HCT116 (cell line): ENCODE data around the gene UGT1A9. TPM values are rescaled to one million over a fixed set of nuclear protein-coding genes. Genes with fewer than 3 reads are reported as not detected.

Experiments
- ATAC-seq: fragments of 200-7000 bp; cut with Tn5 transposase; 2 replicates; pipeline ENCODE4 v1.9.1; 2020; ENCODE audit warnings: mild to moderate bottlenecking, moderate library complexity
- BruUV-seq: library from RNA; stranded (reverse); fragments of 400-500 nt; replicated peaks from 2 replicates; lab custom pipeline; 2021; lab: Mats Ljungman, UMichigan
- CTCF ChIA-PET: fragments of 300-600 bp; sonication (Branson Sonifier 250); formaldehyde crosslinking; loops from one replicate; lab custom pipeline; 2021; ENCODE audit warnings: antibody characterized with exemption; lab: Charles Lee
- POLR2A ChIA-PET: fragments of 300-600, 350-600 bp; sonication (Branson Sonifier 250); formaldehyde crosslinking; loops from one replicate; lab custom pipeline; 2021; ENCODE audit warnings: antibody characterized with exemption; lab: Charles Lee
- RAD21 ChIA-PET, 2 experiments: fragments of 300-600 bp; sonication (Branson Sonifier 250); formaldehyde crosslinking; loops; one replicate each; lab custom pipeline; 2023; ENCODE audit warnings: low total read pairs in 2 of 2; ENCODE audit not compliant: uncharacterized antibody in 2 of 2, unreplicated experiment in 2 of 2, low non-redundant PET in 1 of 2; lab: Charles Lee
- DNase-seq: peaks from one replicate; pipeline ENCODE4 v3.0.0-alpha.2; 2010; ENCODE audit warnings: low read depth, low spot score
- H2AFZ ChIP-seq: fragments of 200-600 bp; shearing (Covaris generic), sonication (generic); 2 replicates; pipeline ENCODE4 v1.6.1; 2017; ENCODE audit warnings: low read depth, mixed run types, mixed read lengths, antibody characterized with exemption, low read length; ENCODE audit not compliant: poor library complexity, severe bottlenecking
- H3K27ac ChIP-seq: 2 replicates; pipeline ENCODE4 v1.5.1; 2012; ENCODE audit warnings: low read depth, low read length
- H3K27me3 ChIP-seq: fragments of 200-600 bp; sonication (generic); 2 replicates; pipeline ENCODE4 v1.6.1; 2016; ENCODE audit warnings: mixed run types, low read length, mixed read lengths; ENCODE audit not compliant: insufficient read depth
- H3K36me3 ChIP-seq, 2 experiments: fragments of 200-500 bp in 1 of 2; fragments of 200-600 bp in 1 of 2; sonication (Bioruptor generic) in 1 of 2; sonication (generic) in 1 of 2; 2 replicates each; pipeline versions ENCODE4 v1.5.1 to v1.6.1; 2014 to 2016; ENCODE audit warnings: low read length in 2 of 2, inconsistent platforms in 1 of 2, mixed read lengths in 1 of 2, mixed run types in 1 of 2; ENCODE audit not compliant: insufficient read depth in 2 of 2, control insufficient read depth in 1 of 2
- H3K4me1 ChIP-seq, 2 experiments: fragments of 200-600 bp in 1 of 2; sonication (generic) in 1 of 2; 2 replicates each; pipeline versions ENCODE4 v1.5.1 to v1.6.1; 2012 to 2017; ENCODE audit warnings: low read length in 2 of 2, inconsistent platforms in 1 of 2, mild to moderate bottlenecking in 1 of 2, mixed read lengths in 1 of 2, mixed run types in 1 of 2, moderate library complexity in 1 of 2; ENCODE audit not compliant: insufficient read depth in 2 of 2, control insufficient read depth in 1 of 2
- H3K4me2 ChIP-seq: fragments of 200-600 bp; sonication (generic); 2 replicates; pipeline ENCODE4 v1.6.1; 2017; ENCODE audit warnings: mixed run types, low read length, mixed read lengths
- H3K4me3 ChIP-seq, 2 experiments: fragments of 200-600 bp in 1 of 2; sonication (generic) in 1 of 2; replicated peaks in 1 of 2; 2 replicates each; pipeline ENCODE4 v1.5.1; 2011 to 2016; ENCODE audit warnings: low read length in 2 of 2, control low read depth in 1 of 2, low read depth in 1 of 2, mild to moderate bottlenecking in 1 of 2, mixed read lengths in 1 of 2, mixed run types in 1 of 2
- H3K79me2 ChIP-seq: fragments of 200-600 bp; sonication (generic); 2 replicates; pipeline ENCODE4 v1.6.1; 2017; ENCODE audit warnings: mild to moderate bottlenecking, mixed run types, low read length, moderate library complexity, mixed read lengths; ENCODE audit not compliant: insufficient read depth
- H3K9ac ChIP-seq: fragments of 200-600 bp; sonication (generic); 2 replicates; pipeline ENCODE4 v1.6.1; 2016; ENCODE audit warnings: low read length, mixed read lengths
- H3K9me2 ChIP-seq: fragments of 200-600 bp; sonication (generic), shearing (Covaris generic); 2 replicates; pipeline ENCODE4 v1.6.1; 2017; ENCODE audit warnings: mixed run types, mild to moderate bottlenecking, moderate library complexity; ENCODE audit not compliant: insufficient read depth
- H3K9me3 ChIP-seq, 2 experiments: fragments of 200-500 bp in 1 of 2; fragments of 200-600 bp in 1 of 2; sonication (Bioruptor generic) in 1 of 2; sonication (generic) in 1 of 2; 2 replicates each; pipeline ENCODE4 v1.6.1; 2014 to 2017; ENCODE audit warnings: low read length in 2 of 2, mixed read lengths in 2 of 2, inconsistent platforms in 1 of 2, low read depth in 1 of 2, mild to moderate bottlenecking in 1 of 2, mixed run types in 1 of 2, moderate library complexity in 1 of 2; ENCODE audit not compliant: control insufficient read depth in 1 of 2, insufficient read depth in 1 of 2
- H4K20me1 ChIP-seq: fragments of 200-600 bp; sonication (generic), shearing (Covaris generic); 2 replicates; pipeline ENCODE4 v1.6.1; 2017; ENCODE audit warnings: mixed run types, mild to moderate bottlenecking, moderate library complexity; ENCODE audit not compliant: insufficient read depth
- ATF3 ChIP-seq: IDR thresholded peaks from 2 replicates; pipeline ENCODE4 v1.6.1; 2012
- CBX3 ChIP-seq: IDR thresholded peaks from 2 replicates; pipeline ENCODE4 v1.6.1; 2012; ENCODE audit warnings: low read depth
- CEBPB ChIP-seq: IDR thresholded peaks from 2 replicates; pipeline ENCODE4 v1.6.1; 2012; ENCODE audit warnings: low read depth
- CTCF ChIP-seq, 3 experiments: fragments of 200-600 bp in 1 of 3; sonication (generic) in 1 of 3; IDR thresholded peaks in 2 of 3; conservative IDR thresholded peaks in 1 of 3; 2 replicates each; pipeline ENCODE4 v1.5.1; 2012 to 2017; ENCODE audit warnings: low read depth in 2 of 3, low read length in 2 of 3, antibody characterized with exemption in 1 of 3, borderline replicate concordance in 1 of 3, control low read depth in 1 of 3, mild to moderate bottlenecking in 1 of 3, mixed read lengths in 1 of 3, mixed run types in 1 of 3, moderate library complexity in 1 of 3; ENCODE audit not compliant: insufficient read depth in 1 of 3
- EGR1 ChIP-seq: IDR thresholded peaks from 2 replicates; pipeline ENCODE4 v1.6.1; 2012; ENCODE audit warnings: low read depth
- ELF1 ChIP-seq: IDR thresholded peaks from 2 replicates; pipeline ENCODE4 v1.6.1; 2012; ENCODE audit warnings: low read depth, borderline replicate concordance
- EZH2 ChIP-seq: fragments of 200-600 bp; sonication (generic); IDR thresholded peaks from 2 replicates; pipeline ENCODE4 v1.6.1; 2017; ENCODE audit warnings: antibody characterized with exemption, mixed run types
- MAX ChIP-seq: IDR thresholded peaks from 2 replicates; pipeline ENCODE4 v1.6.1; 2012
- POLR2AphosphoS5 ChIP-seq: IDR thresholded peaks from 2 replicates; pipeline ENCODE4 v1.6.1; 2011; ENCODE audit warnings: mild to moderate bottlenecking, low read depth, low read length, moderate library complexity
- RAD21 ChIP-seq: IDR thresholded peaks from 2 replicates; pipeline ENCODE4 v1.6.1; 2012; ENCODE audit warnings: low read depth, mild to moderate bottlenecking
- REST ChIP-seq: IDR thresholded peaks from 2 replicates; pipeline ENCODE4 v1.6.1; 2012; ENCODE audit warnings: low read depth
- SIN3A ChIP-seq: IDR thresholded peaks from 2 replicates; pipeline ENCODE4 v1.6.1; 2012; ENCODE audit warnings: low read depth
- SP1 ChIP-seq: IDR thresholded peaks from 2 replicates; pipeline ENCODE4 v1.6.1; 2012; ENCODE audit warnings: low read depth
- SRF ChIP-seq: IDR thresholded peaks from 2 replicates; pipeline ENCODE4 v1.6.1; 2012; ENCODE audit warnings: low read depth
- TCF7L2 ChIP-seq: IDR thresholded peaks from 2 replicates; pipeline ENCODE4 v1.7.0; 2011; ENCODE audit warnings: borderline replicate concordance, inconsistent platforms; ENCODE audit not compliant: insufficient read depth, insufficient read length; ENCODE audit errors: extremely low read depth
- YY1 ChIP-seq: IDR thresholded peaks from 2 replicates; pipeline ENCODE4 v1.6.1; 2011; ENCODE audit warnings: low read length, low read depth, moderate library complexity, mild to moderate bottlenecking; ENCODE audit not compliant: insufficient replicate concordance; ENCODE audit errors: extremely low read depth
- ZBTB33 ChIP-seq: IDR thresholded peaks from 2 replicates; pipeline ENCODE4 v1.6.1; 2011; ENCODE audit warnings: mild to moderate bottlenecking, low read length, moderate library complexity; ENCODE audit not compliant: insufficient replicate concordance; ENCODE audit errors: extremely low read depth
- ZFX ChIP-seq: fragments of 450-650 bp; IDR thresholded peaks from 2 replicates; pipeline ENCODE4 v1.6.1; 2017
- intact Hi-C: fragments of 100-400 bp; cut with micrococcal nuclease; formaldehyde crosslinking; loops from 2 replicates; pipeline ENCODE4 v1.10.0; 2022
- total RNA-seq: library from RNA; stranded (reverse); gene quantifications from one replicate; pipeline ENCODE4 v1.2.1, GENCODE V29; 2021; ENCODE audit not compliant: unreplicated experiment

The UGT1A9 gene
- total RNA-seq, 1 experiment from 2014 or later, result not detected

- RAD21 ChIA-PET, result no interaction called here
- Histone ChIP-seq H3K79me2 (no peaks in the 10 kb centered on the region), H3K9me3 (no peaks in the 10 kb centered on the region), H3K27ac (no peak overlapping the region), H2AFZ (no peak overlapping the region), H3K4me2 (no peak overlapping the region), H3K4me1 (no peaks in the 10 kb centered on the region), H4K20me1 (no peaks in the 10 kb centered on the region), H3K9ac (no peak overlapping the region), H3K4me3 (no peak overlapping the region), H3K36me3 (no peaks in the 10 kb centered on the region), H3K9me2 (no peaks in the 10 kb centered on the region), H3K27me3 (no peaks in the 10 kb centered on the region; the same call in 1 of the 2 replicates)
- no peak for DNase-seq
- CTCF ChIA-PET, result no interaction called here
- intact Hi-C loops, result no loop called here
- ATAC-seq, result no peak
- no TSS peak for BruUV-seq
- TF ChIP-seq EZH2 (no peak), ZFX (no peak), EGR1 (no peak), ATF3 (no peak), MAX (no peak), ZBTB33 (no peak), SP1 (no peak), POLR2AphosphoS5 (no peak), REST (no peak), CBX3 (no peak), TCF7L2 (no peak), SRF (no peak), SIN3A (no peak), CTCF (IDR thresholded peaks at IDR 0.05 in 2 of 3, conservative IDR thresholded peaks at IDR 0.05 in 1 of 3; ENCODE audit: borderline replicate concordance in 1 of 3, insufficient read depth in 1 of 3, low read depth in 2 of 3, low read length in 2 of 3) (no peak), ELF1 (no peak), YY1 (no peak), CEBPB (no peak), RAD21 (no peak)
- POLR2A ChIA-PET, result no interaction called here
Measured at GRCh38 chr2:233807966-233808935, 136.6 kb downstream of the UGT1A9 start.
